HG03103 (cell line): ENCODE measurements around the gene CDC40.
"Not testable (repeated sequence)": the region's sequence is repeated elsewhere in the genome, so short reads cannot be mapped to it uniquely, and the experiment has no call there.

ENCODE experiments used
- ATAC-seq: cut with Tn5 transposase; IDR thresholded peaks from one replicate; pipeline ENCODE4 v1.9.1; 2021; ENCODE audit warnings: low read depth; ENCODE audit not compliant: unreplicated experiment

CDC40 gene

DNA sequence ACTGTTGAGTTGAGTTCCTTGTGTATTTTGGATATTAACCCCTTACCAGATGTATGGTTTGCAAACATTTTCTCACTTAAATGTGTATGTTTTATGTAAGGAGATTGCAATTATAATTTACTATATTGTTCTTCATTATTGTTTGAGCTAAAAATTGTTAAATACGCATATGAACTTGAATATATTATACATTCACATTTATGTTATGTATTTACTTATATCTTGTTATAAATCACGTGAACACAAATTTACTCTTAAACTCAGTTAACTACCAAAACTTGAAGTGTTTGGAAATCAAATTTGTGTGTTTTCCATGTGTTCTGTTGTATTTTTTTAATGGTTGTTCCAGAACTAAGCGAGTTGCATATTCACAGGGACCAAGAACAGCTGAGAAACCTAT is 18.3 kb downstream of the CDC40 start:
- ATAC-seq = no peak

DNA sequence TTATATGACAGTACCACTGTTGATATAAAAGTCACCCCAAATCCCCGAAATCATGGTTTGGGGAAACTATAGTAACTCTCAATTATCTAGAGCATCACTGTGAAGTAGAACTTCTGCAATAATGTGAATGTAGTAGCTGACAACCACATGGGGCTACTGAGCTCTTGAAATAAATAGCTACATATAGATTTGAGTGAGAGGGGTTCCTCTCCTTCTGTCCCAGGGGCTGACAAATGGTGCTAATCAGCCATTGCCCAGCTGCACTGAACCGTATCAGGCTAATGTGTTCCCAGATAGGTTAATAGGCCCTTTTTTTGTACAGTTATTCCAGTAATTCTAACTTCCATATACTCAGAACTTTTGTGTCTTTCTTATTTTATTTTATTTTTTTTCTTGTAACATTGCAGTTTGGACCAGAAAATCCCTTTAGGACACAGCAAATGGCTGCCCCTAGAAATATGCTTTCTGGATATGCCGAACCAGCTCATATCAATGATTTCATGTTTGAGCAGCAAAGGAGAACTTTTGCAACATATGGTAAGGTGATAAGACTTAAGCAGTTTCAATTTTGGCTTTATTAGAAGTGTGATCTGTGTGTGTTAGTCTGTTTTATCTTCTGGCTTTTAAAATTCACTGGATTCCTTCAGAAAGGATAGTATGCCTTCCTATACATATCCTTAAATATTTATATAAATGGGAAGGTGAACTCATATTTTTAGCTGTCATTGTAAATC is 21.1 kb downstream of the CDC40 start:
- no peak for ATAC-seq

DNA sequence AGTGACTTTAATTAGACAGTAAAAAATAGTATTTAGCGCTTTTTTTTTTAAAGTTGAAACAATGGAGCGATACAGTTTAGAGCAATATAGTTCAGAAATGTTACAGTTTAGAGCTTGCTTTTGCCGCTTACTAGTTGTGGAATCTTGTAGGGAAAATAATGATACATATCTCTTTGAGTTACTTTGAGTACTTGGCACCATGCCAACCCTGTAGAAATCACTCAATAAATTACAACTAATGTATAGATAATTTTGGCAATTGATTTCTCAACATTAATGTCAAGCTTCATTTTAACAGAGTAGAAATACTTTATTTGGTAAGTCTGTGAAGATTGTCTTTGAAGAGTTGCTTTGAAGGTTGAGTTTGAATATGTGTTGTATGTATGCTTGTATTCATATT is 27.4 kb downstream of the CDC40 start:
- no peak for ATAC-seq

DNA sequence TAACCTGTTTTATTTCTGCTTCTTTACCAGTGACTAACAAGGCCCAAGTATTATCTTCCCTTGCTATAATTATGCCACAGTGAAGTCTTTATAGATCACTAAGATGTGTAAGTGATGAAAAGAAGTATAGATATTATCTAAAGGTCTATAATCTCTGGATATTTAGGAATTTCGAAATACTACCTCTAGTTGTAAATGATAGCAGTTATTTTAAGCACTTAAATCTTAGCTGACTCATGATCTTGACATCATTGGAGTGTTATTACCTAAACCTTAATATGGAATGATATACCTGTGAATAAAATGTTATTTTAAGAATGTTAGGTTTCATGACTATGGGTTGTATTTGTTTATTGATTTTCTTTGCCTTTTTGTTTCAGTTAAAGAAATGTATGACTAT is 31.5 kb downstream of the CDC40 start:
- no peak for ATAC-seq

DNA sequence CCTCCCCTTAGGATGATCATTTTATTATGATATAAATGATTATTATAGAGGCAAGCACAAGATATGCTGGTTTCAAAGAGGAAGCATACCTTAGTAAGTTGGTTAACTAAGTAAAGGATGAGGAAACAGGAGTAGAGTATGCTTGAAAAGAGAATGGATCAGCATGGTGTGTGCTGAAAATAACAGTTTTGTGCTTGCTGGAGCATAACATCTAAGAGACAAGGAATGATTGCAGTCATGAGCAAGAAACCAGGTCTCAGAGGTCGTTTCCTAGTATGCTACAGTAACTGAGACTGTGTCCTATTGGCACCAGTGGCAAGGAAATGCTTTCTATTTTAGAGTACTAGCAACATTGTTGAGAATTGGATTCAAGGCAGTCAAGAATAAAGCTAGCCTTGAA is 34.1 kb downstream of the CDC40 start:
- no peak for ATAC-seq

DNA sequence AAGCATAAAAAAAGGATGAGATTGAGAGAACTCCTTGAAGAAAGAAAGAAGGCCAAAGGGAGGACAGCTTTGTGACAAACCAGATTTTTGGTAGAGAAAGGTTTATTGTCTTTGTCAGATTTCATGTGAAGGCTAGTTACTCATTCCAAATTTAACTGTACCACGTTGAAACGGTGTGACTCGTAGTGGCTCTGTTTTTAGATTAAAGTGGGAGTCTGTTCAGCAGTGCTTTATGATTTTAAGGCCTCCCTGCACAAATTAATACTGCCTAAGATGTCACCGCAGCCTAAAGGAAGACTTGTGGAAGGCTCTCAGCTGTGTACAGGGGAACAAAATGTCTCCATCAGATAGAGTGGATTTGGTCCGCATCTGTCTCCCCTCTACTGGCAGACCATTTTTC is 35.9 kb downstream of the CDC40 start:
- no peak for ATAC-seq

DNA sequence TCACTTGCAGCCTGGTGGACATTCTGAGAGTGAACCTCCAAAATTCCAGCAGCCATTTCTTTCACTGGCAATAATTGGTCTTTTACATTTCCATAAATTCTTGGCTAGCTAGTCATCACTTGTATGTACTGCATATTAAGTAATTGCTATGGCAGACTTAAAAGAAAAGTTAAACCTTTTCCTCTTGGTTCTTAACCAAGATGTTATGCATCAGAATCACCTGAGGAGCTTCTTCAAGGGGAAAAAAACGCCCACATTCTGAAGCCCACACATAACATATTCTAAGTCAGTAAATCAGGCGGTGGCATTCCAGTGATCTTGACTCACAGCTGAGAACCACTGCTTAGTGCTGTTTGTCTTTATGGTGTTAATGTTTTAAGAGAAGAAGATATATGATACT is 37.0 kb downstream of the CDC40 start:
- ATAC-seq = no peak

DNA sequence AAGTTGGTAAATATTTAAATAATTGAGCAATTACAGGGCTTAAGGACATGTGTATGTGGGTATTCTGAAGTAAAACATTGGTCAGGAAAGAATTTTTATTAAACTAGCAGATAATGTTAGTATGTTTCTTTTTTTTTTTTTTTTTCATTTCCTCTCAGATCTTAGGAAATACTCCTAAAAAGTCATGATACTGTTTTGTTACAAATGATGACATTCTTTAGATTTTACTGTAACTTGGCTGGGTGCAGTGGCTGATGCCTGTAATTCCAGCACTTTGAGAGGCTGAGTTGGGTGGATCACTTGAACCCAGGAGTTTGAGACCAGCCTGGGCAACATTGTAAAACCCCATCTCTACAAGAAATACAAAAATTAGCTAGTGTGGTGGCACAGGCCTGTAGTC is 41.5 kb downstream of the CDC40 start:
- ATAC-seq = no peak

DNA sequence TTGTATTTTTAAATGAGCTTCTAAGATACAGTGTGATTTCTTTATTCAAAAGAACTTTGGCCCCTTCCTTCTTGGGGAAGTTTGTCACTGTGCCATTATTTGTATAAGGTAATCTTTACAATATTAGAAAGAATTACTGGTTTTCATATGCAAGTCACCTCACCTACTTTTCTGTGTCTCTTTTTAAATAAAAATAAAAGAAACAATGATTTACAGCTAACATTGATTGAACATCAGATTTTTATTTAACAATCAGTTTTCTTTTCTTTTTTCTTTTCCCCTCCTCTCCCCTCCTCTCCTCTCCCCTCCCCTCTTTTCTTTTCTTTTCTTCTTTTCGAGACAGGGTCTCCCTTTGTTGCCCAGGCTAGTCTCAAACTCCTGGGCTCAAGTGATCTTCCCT is 46.0 kb downstream of the CDC40 start:
- ATAC-seq = no peak

DNA sequence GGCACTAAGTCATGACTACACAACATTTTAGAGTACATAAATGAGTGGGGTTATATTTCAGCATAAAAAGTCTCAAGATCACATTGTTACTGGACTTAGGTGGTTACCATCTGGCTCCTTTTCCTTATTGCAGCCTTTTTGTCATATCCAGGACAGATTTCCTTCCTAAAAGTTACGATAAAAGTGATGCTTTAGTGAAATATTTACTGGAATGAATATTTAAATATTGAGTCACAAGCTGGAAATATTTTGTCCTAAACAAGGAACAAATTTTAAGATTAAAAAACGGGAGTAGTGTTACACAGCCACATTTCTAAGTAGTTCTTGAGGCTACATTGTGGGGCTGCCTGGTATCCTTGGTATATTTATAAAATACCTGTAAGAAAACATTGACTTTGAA is 52.2 kb downstream of the CDC40 start:
- no peak for ATAC-seq

DNA sequence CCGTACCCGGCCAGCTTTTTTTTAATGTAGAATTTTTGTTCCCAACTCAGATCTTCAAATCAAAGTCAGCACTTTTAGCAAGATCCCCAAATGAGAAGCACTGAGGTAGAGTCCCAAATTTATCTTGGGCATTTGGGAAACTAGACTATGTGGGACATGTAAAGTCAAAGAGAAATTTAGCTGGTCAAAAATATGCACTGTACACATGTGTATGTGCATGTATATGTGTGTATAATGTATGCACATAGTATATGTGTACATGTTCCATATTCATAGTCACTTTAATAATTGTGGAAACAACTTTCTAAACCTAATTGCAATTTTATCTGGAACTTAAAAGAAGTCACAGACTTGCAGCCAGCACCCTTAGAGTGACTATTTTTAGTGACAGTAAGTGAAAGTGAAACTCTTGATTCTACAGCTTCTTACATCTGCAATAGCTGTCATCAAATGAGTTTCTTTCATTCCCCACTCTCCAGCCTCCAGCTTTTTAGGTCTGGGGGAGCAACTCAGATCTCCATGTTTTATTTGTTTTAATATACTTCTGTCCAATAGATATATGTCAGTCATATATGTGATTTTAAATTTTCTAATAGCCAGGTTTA is 53.6 kb downstream of the CDC40 start:
- peak; percentile 93 for ATAC-seq

DNA sequence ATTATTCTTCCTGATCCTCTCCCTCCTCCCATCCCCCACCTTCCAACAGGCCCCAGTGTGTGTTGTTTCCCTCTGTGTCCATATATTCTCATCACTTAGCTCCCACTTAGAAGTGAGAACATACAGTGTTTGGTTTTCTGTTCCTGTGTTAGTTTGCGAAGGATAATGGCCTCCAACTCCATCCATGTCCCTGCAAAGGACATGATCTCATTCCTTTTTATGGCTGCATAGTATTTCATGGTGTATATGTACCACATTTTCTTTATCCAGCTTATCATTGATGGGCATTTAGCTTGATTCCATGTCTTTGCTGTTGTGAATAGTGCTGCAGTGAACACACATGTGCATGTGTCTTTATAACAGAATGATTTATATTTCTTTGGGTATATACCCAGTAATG is 55.8 kb downstream of the CDC40 start:
- not testable (repeated sequence) for ATAC-seq

DNA sequence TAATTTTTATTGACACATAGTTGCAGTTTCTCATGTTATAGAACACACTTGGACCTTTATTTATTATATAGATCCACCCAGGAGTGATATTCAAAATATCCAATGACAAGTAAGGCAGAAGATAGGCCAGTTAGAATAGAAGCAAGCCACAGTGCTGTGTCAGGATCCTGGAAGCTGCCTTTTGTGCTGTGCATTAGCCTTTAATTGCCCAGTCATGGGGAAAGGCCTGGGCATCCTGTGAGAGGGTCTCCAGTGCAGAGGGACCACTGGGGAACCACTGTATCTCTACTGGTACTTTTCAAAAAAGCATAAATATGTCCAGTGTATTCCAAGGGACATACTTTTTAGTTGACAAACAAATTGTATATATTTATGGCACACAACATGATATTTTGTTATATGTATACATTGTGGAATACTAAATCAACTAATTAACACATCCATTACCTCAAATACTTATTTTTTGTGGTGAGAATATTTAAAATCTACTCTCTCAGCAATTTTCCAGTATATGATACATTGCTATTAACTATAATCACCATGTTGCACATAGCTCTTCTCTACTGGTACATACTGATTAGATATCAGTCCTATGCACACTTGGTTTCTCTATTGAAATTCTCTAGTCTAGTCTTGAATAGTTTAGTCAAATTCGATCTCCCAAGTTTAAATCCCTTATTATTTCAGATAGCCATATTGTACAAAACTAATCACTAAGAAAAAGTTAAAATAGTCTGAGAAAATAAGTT is 59.5 kb downstream of the CDC40 start:
- no peak for ATAC-seq

DNA sequence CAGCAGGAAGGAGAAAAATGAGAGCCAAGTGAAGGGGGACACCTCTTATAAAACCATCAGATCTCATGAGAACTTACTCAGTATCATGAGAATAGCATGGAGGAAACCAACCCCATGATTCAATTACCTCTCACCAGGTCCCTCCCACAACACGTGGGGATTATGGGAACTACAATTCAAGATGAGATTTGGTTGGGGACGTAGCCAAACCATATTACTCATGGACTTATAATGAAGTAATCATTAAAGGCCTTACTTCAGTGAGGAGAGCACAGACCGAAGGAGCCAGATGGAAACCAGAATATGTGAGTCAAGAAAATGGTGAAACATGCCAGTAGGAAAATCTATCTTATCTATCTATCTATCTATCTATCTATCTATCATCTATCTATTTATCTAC is 64.4 kb downstream of the CDC40 start:
- ATAC-seq = not testable (repeated sequence)

DNA sequence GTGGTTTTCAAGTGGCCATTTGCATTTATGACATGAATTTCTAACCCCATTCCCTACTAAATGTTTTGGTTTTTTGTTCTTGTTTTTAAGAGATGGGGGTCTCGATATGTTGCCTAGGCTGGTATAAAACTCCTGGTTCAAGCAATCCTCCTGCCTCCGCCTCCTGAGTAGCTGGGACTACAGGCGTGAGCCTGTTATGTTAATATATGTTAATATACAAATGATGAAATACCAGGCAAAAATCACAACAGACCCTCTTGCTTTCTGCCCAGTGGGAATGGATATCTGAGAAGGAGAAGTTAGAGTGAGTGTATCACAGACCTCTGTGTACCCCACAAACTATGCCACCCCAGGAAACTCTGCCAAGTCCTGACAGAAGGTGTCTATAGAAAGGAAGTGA is 66.2 kb downstream of the CDC40 start:
- no peak for ATAC-seq

DNA sequence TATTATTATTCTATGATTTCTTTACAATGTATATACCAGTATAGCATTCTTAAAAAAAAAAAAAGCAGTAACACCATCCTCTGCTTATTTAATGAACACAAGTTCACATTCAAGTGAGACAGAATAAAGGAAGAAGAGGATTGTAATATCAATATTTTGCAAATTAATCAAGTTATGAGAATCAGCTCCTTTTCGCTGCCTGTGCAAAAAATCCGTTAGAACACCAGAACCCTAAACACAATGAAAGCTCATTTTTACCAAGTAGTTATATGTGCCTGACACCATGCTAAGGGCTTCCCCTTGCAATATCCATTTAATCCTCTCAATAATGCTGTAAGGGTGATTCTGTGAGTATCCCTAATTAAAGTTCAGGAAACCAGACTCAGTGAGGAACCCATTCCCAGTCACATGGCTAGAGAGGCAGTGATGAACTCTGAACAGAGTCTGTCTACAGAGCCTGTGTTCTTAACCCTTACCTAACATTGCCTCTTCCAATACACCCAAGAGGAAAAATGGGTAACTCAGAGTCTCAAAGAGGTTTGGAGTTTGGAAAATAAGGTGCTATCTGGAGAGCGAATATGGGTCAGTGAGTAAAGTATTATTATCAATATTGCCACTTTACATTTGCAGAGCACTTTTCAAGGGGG is 66.8 kb downstream of the CDC40 start:
- ATAC-seq = no peak

DNA sequence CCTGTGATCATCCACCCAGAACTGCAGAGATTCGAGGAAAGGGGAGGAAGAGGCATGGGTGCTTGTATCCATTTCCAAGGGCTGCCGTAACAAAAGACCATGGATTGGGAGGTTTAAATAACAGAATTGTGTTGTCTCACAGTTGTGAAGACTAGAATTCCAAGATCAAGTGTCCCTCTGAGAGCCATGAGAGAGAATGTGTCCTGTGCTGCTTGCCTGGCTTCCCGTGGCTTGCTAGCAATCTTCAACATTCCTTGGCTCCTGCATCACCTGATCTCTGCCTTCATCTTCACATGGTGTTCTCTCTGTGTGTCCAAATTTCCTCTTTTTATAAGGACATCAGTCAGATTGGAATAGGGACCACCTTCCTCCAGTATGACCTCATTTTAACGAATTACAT is 69.8 kb downstream of the CDC40 start:
- no peak for ATAC-seq

DNA sequence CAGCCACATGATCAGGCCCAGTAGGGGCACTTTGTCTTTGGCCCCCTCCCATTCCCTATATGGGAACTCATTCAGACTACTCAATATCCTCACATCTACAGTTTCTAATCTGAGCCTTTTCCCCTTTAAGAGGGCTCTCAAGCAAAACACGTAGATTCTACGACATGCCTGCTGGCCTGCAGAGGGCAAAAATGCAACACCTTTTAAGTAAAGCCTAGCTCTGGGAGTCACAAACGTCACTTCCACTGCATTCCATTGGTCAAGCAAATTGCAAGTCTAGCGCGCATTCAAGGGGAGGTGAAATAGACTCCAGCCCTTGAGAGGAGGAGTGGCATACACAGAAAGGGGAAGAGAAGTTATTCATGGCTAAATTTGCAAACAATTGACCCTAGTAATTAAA is 70.6 kb downstream of the CDC40 start:
- no peak for ATAC-seq

DNA sequence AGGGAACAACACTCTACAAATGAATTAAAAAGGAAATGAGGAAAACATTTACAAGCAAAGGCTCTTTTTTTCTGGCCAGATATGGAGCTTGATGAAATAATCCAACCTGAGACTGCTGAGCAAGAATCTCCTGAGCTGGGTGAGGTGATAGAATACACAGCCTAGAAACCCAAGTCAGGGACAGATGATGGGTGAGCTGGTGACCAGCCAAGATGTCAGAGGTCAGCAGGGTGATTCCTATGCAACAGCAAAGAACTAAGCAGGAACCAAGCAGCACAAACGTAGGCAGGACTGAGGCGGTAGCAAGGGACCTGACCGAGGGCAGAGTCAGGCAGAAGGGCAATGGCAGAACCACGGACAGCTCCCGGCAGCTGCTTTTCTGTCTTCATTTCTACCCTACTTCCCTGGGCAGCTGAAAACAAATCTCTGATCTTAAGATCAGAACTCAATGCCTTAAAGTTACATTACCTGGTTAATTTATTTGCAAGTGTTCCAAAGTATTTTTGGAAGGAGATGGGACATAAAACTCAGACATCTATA is 75.1 kb downstream of the CDC40 start:
- no peak for ATAC-seq

DNA sequence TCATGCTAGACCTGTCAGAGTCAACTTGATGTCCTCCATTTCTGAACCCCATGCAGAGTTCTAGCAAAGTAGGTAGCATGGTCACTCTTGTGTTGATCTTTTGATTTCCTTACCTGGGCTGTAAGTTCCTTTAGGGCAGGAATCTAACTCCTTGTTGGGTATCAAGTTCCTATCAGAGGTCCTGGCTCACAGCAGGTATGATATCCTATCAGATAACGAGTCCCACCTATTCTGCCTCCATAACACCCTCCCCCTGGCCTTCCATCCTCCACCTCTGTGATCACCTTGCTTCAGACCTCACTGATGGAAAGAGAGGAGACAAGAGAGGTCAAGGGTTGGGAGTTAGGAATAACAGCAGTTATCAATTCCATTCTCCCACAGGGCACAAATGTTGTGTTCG is 76.1 kb downstream of the CDC40 start:
- no peak for ATAC-seq

DNA sequence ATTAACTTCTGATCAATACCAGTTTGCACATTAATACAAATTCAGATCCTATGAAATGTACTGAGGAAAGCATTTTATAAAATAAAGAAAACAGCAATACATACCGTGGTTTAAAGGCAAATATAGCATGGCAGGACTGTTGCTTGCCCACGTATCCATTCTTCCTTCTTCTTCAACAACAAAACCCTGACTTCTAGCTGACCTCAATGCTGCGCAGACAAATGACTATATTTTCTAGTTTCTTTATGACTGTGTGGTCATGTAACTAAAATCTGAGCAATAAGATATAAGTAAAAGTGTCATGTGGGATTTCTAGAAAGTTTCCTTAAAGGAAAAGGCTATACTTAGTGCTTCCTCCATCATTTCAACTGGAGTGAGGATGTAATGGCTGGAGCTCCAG is 85.0 kb downstream of the CDC40 start:
- no peak for ATAC-seq
